CD4-positive, alpha-beta T cell treated with Interferon gamma for 1 hour (primary cell): Measurements from ENCODE around the gene HNRNPA1L2.
"Not testable (repeated sequence)": the region's sequence is repeated elsewhere in the genome, so short reads cannot be mapped to it uniquely, and the experiment has no call there.

Experiments
- DNase-seq: peaks from one replicate; pipeline ENCODE4 v3.0.0-alpha.2; 2020

The HNRNPA1L2 gene

DNA sequence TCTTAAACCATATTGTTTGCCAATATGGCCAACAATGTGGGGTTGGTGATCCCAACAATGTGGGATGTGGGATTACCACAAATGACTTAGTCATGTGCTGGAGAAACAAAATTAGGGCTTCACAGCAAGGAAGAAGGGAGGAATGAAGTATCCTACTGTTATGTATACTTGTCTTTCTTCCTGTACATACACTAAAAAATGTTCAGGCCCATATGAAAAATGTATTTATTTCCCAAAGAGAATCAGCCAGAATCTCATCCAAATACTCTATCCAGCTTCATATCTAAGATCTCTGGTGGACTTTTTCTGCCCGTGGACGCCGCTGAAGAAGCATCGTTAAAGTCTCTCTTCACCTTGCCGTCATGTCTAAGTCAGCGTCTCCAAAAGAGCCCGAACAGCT lies at the start of gene HNRNPA1L2:
TSS of gene HNRNPA1L2 (plus strand) at position 301 of the 400 bp plus-strand sequence. CDS start at position 363, 62 bp downstream.
- DNase-seq: no peak

DNA sequence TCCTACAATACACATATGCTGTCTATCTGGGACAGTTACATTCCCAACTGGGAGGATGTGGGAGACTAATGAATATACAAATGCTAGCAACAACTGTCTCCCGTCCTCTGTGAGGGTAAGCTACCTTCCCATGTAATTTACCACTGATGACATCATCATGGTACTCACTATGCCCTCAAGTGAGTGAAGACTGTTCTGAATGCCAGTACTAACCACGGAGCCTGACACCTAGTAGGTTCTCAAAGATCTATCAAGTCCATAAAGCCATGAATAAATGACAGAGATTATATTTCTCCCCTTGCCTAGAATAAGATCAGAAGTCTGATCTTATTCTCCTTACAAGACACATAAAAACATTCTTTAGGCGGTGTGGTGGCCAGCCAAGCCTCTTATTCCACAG lies 49.1 kb upstream of the HNRNPA1L2 start:
- DNase-seq: not testable (repeated sequence)

- DNase-seq: not testable (repeated sequence)
These were observed 48.4 kb upstream of the HNRNPA1L2 start for GRCh38 chr13:52593812-52594211.

- DNase-seq: not testable (repeated sequence)
These were observed 47.9 kb upstream of the HNRNPA1L2 start for GRCh38 chr13:52594295-52594694.

DNA sequence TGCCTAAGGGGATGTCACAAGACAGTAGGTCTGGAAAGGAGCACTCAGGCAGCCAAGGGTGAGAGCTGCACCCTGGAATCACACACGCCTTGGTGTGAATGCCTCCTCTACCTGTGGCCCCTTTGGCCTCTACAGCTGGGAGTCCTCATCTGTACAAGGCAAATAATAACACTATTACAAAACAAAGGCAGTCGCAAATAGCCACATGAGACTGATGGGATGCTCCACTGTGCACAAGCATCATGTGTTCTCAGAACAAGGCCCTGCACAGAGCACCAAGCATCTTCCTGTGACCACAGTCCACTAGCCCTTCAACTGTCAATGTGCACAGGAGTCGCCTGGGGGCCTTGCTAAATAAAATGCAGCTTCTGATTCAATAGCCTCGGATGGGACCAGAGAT lies 44.6 kb upstream of the HNRNPA1L2 start:
- DNase-seq: no peak

DNA sequence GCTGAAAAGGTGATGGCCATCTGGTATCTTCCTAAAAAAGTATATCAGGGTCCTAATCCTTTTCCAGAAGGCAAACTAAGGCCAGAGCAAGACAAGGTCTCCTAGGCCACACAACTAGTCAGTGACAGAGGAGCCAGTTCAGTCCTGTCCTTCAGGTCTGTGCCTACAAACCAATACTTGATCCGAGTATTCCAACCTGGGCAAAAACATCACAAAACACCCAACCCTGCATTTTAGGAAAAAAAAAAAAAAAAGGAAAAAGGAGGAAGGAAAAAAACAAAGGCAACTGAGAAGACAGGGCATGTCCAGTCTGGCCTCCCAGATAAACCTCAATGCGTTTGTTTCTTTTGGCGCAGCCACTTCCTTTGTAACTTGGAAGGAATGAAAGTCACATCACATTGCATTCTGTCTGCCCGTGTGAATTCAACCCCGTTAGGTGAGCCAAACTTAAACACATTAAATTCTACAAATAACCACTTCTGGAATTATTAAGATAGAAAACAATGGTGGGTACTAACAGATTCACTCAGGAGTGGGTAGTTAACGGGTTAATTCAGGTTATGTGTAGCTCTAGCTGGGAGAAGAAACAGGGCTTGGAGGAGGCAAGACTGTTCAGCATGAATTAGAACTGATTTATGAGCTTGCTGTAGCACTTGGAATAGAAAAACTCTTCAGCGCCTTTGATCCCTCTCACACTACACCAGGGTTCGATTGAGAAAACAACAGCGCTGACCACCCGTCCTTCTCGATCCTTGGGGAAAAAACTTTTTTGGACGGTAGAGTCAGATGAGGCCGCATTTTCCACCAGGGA lies 43.0 kb upstream of the HNRNPA1L2 start:
- DNase-seq: no peak

DNA sequence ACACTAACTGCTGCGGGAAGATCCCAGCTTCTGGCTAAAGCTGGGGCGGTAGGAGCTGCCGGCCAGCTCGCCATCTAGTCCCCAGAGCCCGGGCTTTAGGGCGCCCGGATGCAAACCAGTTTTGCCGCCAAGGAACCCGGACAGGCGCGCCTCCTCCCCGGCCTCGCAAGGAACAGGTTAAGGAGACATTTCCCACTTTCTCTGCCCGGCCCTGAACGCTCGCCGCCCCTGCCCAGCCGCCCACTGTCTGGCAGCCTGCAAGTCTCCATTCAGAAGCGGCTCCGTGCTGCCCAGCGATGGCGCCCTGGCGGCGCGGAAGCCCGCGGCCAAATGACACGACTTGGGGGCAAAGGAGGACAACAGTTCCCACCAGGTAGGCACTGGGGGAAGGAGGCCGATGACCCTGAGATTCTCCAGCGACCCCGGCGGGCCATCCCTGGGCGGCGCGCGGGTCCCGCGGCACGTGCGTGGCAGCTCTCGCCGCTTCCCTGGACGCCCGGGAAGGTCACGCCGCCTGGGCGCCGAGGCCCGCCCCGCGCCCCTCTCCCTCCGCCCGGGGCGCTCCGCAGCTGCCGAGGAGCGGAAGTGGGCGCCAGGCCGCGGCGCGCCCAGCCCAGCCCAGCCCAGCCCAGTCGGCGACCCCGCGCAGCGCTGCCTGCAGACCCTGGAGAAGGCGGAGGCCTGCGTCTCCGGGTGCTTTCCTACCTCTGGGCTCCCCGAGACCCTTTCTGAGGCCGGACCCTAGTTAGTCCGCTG lies 42.2 kb upstream of the HNRNPA1L2 start:
- no peak for DNase-seq

- no peak for DNase-seq
These were observed 41.6 kb upstream of the HNRNPA1L2 start for GRCh38 chr13:52600666-52601065.

GRCh38 chr13:52603316-52603715 lies 38.9 kb upstream of the HNRNPA1L2 start:
- not testable (repeated sequence) for DNase-seq

DNA sequence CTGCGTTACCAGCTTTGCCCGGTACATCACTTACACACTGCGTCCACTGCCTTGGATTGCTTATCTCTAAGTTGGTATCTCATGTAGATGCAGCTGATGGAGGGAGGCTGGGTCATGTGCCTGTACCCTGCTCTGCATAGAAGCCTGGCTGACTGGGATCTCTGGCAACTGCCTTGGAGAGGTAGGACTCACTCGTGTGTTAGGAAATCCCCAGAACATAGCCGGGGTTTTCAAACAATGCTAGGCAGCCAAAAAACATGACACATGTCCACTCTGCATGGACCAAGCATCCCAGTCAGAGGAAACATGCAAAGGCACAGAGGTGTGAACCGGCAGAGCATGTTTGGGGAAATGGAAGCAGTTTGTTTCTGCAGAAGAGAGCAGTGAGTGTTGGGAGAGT lies 36.1 kb upstream of the HNRNPA1L2 start:
- DNase-seq: not testable (repeated sequence)

- DNase-seq: not testable (repeated sequence)
These were observed 35.4 kb upstream of the HNRNPA1L2 start for GRCh38 chr13:52606795-52607194.

GRCh38 chr13:52608184-52608583 lies 34.0 kb upstream of the HNRNPA1L2 start:
- not testable (repeated sequence) for DNase-seq

DNA sequence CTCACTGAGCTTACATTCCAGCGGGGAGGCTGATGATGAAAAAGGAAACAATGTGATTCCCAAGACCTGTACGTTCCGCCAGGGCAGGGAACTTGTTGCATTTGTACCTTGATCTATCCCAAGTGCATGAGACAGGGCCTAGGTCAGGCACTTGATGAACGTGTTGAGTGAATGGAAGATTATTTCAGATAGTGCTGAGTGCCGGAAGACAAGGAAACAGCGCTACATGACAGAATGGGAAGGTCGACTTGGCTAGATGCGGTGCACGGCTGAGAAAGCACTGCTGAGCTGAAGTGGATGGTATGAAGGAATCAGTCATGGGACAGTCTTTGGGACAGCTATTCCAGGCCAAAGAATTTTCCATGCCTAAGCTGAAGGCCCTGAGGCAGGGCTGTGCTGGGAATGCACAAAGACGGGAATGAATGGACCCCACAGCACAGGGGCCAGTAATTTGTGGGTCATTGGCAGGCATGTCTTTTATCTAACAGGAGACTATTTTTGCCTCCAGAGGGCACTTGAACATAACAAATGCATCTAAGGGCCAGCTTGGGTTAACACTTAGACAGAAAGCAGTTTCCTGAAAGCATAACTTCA lies 33.1 kb upstream of the HNRNPA1L2 start:
- not testable (repeated sequence) for DNase-seq

DNA sequence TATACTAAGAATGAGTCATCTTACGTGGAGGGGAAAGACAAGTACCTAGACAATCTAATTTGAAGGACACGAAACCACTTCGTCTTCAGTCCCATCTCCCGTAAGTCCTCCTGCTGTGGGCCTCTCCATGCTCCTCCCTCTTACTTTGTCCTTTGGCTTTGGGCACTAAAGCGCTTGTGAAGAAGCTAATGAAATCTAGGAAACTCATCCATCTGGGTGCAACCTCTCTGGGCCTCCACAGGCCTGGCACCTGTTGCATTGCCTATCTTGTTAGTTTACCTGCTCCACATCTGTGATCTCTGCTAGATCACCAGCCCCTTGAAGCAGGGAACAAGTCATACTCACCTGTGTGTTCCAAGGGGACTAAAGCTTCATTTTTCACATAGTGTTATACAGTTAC lies 32.1 kb upstream of the HNRNPA1L2 start:
- DNase-seq: not testable (repeated sequence)

GRCh38 chr13:52615134-52615801 lies 27.0 kb upstream of the HNRNPA1L2 start:
- no peak for DNase-seq

GRCh38 chr13:52615812-52616211 lies 26.4 kb upstream of the HNRNPA1L2 start:
- DNase-seq: no peak

DNA sequence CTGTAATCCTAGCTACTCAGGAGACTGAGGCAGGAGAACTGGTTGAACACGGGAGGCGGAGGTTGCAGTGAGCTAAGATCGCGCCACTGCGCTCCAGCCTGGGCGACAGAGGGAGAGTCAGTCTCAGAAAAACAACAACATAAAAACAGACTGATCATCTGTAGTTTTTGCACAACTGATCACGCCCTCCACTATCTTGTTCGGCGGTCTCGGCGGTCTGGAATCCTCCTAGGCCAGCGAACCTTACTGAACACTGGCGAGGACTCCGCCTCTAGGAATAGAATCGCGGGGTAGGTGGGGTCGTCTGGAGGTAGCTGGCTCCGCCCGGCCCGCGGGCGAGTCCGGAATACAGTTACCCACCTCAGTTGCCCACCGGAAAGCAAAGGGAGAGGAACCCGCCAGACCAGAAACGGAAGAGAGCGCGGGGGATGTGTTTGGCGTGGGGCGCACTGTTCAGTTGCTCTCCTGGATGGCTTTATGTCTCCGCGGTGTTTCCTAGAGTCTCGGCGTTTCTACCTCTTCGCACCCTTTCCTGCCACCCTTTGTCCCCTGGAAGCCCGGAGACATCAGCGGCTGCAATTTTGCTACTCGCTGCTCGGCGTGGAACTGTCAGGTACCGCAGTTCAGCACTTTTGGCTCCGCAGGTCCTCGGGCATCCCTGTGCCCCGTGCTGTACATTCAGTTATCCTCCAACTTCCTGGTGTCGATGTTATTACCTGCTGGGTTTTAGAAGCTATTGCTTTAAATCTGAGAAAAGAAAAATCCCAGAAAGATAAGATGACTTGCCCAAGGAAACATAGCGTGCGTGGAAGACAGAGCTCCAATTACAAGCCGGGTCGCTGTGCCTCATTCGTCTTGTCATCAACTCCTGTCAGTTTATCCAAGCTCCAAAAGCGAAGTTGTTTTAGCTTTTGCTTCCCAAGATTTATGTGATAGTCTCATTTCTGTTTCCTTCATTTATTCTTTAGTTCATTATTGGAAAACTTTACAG lies 24.9 kb upstream of the HNRNPA1L2 start:
- peak; percentile 78 for DNase-seq

DNA sequence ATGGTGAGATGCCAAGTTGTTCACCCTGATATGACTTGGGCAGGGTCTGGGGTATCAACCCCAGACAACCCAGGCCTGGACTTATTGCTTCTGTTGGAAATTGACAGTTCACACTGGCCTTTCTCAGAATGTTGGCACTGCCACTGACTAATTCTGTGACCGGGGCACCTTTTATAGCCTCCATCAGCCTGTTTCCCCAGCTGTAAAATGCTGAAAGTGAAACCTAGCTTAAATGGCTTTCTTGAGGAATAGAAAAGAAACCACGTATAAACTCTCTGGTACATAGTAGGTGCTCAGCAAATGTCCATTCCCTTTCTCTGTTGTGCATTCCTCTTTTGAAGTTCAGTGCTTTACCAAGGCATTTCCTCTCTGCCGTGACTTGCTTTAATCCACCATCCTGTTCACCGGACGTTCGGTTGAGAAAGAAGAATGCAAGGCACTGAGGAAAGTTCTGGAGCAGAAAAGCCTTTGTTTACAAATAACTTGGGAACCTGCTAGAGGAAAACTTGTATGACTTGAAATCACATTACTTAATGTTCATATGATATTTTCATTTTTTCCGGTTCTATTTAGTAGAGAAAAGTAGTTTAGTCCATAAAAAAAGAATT lies 11.0 kb upstream of the HNRNPA1L2 start:
- not testable (repeated sequence) for DNase-seq

GRCh38 chr13:52638666-52639328 lies 3.4 kb upstream of the HNRNPA1L2 start:
- no peak for DNase-seq

DNA sequence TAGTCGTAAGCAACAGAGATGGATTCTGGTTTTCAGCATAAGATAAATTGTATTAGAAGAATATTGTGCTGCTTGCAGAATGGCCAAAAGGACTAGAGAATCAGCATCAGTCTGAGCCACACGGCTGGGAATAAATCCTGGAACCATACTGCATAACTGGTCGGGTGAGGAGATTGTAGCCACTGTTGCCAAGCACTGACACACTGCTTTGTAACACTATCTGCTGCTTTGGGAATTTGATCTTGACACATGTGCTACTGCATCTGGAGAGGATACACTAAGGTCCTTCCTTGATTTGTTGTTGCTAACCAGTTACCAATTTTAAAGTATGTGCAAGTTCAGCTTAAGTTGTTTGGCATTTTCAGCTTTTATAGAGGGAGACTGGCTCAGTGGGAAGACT lies 1.9 kb downstream of the HNRNPA1L2 start:
- DNase-seq: no peak

DNA sequence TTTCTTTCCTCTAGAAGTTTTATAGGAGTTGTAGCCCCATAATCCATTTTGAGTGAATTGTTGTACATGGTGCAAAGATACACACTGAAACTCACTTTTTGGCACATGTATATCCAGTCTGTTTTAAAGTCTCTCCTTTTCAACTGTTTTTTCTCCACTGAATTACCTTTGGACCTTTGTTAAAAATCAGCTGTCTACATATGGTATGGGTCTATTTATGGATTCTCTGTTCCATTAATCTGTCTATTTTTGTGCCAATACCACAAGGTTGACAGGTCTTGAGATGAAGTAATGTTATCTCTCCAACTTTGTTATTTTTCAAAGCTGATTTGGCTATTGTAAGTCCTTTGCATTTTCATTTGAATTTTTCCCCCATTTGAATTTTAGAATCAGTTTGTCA lies 4.7 kb downstream of the HNRNPA1L2 start:
- DNase-seq: no peak
